GM10248 (cell line): ENCODE measurements around the gene GPR142.

Experiments
- CTCF ChIA-PET: fragments of 300-600 bp; sonication (Branson Sonifier 250); formaldehyde crosslinking; extraction: SDS; loops from one replicate; lab custom pipeline; 2021; ENCODE audit warnings: antibody characterized with exemption; lab: Yijun Ruan, JAX
- POLR2A ChIA-PET: fragments of 350-650 bp; sonication (Branson Sonifier 250); formaldehyde crosslinking; extraction: SDS; loops from one replicate; lab custom pipeline; 2020; ENCODE audit warnings: antibody characterized with exemption; lab: Yijun Ruan, JAX
- DNase-seq: peaks from one replicate; pipeline ENCODE4 v3.0.0; 2012; ENCODE audit errors: extremely low spot score
- TF ChIP-seq, protein P1 (sequence below): IDR thresholded peaks from 2 replicates; pipeline ENCODE4 v1.5.1; 2012; ENCODE audit warnings: mild to moderate bottlenecking, low read depth; ENCODE audit errors: extremely low read depth, missing control alignments, control extremely low read depth

GPR142 gene

DNA sequence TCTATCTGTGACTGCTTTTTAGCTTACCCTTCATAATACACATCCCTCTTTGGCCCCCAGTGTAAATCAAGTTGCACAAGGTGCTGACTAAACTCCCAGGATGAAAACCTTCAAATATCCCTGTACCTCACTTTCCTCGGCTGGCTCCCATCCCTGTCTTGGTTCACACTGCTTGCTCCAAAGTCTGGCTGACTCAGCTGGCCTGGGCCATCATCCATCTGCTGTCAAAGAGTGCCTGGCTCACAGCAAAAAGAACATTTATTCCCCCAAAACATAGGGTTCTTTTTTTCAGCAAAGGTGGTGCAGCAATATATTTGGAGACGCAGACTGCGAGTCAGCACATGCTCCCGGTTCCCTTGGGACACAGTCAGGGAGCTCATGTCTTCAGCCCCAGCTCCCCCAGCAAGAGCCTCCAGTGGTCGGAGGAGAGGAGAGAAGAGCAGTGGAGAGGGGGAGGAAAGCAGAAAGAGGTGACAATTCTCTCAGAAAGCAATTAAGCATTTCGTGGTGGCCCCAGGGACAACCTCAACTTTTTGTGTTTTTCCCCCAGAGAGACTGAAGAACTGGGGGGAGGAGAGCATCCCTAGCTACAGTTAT lies 26.1 kb downstream of the GPR142 start:
- POLR2A ChIA-PET = no interaction called here
- CTCF ChIA-PET = interaction anchor here (0.8 to 5.5 kb wide), 11 partner anchors 8 to 65 kb away, joined by 3 to 43 read pairs (median 5); partner anchors contain the start of gene GPR142
- TF ChIP-seq, protein P1, sequence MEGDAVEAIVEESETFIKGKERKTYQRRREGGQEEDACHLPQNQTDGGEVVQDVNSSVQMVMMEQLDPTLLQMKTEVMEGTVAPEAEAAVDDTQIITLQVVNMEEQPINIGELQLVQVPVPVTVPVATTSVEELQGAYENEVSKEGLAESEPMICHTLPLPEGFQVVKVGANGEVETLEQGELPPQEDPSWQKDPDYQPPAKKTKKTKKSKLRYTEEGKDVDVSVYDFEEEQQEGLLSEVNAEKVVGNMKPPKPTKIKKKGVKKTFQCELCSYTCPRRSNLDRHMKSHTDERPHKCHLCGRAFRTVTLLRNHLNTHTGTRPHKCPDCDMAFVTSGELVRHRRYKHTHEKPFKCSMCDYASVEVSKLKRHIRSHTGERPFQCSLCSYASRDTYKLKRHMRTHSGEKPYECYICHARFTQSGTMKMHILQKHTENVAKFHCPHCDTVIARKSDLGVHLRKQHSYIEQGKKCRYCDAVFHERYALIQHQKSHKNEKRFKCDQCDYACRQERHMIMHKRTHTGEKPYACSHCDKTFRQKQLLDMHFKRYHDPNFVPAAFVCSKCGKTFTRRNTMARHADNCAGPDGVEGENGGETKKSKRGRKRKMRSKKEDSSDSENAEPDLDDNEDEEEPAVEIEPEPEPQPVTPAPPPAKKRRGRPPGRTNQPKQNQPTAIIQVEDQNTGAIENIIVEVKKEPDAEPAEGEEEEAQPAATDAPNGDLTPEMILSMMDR = no peak
- DNase-seq = no peak

DNA sequence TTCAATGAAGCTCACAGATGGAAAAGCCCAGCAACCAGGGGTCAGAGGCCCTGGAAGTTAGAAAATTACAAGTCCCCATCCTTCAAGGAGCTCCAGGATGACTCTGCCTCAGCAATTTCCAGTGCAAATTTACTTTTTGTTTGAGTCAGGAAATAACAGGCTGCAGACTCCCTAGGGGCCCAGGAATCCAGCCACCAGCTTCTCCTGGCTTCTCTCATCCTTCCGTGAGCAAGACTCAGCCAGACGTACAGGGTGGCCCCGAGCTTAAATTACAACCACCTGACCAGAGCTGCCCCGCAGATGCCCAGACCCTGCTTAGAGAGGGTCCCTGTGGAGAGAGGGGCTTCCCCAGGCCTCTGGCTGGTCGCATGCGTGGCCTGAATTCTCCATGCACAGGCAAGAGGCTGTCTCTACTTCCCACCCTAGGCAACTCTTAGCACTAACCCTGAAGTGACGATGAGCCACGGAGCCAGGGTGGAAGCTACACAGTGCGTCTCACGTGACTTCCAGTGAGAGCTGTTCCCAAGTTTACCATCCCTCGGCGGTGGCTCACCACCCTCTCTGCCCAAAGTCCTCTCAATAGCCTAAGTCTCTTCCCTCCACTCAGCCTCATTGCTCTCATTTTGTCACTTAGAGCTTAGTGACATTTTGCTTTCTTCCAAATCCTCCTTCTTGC lies 27.1 kb downstream of the GPR142 start:
- no peak for DNase-seq
- TF ChIP-seq, protein P1 = no peak
- ChIA-PET POLR2A (no interaction called here), CTCF (interaction anchor here (1.0 to 5.5 kb wide), 11 partner anchors 9 to 138 kb away, joined by 3 to 43 read pairs (median 4); partner anchors contain the start of genes BTBD17 and GPR142)

DNA sequence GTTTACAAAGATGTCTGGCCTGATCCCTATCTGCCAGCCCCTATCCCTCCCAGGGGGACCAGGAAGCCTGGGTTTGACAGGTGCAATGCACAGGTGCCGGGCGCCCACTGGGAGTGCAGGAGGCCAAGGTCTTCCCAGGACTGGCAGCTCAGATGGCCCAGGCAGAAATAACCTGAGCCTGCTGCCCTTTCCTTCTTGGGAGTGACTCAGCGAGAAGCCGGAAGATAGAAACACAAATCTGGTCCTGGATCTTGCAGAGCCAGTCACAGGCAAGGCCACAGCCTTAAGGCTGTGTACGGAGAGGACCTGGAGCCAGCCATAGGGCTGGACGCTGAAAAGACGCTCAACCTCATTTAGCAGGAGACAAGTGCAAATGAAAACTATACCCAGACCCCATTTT lies 27.7 kb downstream of the GPR142 start:
- DNase-seq = no peak
- POLR2A ChIA-PET = no interaction called here
- CTCF ChIA-PET = interaction anchor here (1.0 to 5.5 kb wide), 8 partner anchors 10 to 138 kb away, joined by 3 to 43 read pairs (median 4); partner anchors contain the start of genes BTBD17 and GPR142
- TF ChIP-seq, protein P1 = no peak

DNA sequence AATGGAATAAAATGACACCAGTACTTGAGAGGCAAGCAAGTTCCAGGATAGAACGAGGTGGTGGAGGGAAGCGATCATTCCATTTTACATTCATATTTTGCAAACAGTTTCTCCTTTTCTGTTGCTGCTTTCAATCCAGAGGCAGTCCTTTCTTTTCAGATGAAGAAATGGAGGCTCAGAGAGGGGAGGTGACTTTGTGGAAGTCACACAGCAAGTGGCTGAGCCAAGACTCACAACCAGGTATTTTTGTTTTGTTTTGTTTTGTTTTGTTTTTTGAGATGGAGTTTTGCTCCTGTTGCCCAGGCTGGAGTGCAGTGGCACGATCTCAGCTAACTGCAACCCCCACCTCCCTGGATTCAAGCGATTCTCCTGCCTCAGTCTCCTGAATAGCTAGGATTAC lies 29.3 kb downstream of the GPR142 start:
- TF ChIP-seq, protein P1 = no peak
- DNase-seq = no peak
- CTCF ChIA-PET = no interaction called here
- POLR2A ChIA-PET = no interaction called here

DNA sequence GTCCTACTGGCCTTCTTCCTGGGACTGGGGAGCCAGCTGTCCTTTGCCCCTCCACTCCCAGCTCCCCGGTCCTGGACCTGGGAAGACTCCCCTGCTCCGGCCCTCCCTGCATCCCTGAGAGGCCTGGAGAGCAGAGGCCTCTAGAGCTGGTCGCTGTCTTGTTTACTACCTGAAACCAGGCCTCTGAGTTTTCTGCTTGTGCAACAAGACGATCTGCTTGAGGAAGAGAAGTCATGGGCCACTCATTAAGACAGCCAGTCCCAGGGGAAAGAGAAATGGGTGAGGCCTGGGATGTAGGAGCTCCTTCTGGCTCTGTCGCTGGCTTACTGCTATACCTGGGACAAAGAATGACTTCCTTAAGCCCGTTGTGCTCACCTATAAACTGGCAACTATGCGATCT lies 34.7 kb downstream of the GPR142 start:
- POLR2A ChIA-PET = interaction anchor here (0.7 kb wide), 1 partner anchor 564 kb away, joined by 4 read pairs; no protein-coding TSS in a partner anchor
- TF ChIP-seq, protein P1 = no peak
- CTCF ChIA-PET = interaction anchor here (1.1 to 2.6 kb wide), 4 partner anchors 9 to 55 kb away, joined by 3 to 7 read pairs (median 4); no protein-coding TSS in a partner anchor

DNA sequence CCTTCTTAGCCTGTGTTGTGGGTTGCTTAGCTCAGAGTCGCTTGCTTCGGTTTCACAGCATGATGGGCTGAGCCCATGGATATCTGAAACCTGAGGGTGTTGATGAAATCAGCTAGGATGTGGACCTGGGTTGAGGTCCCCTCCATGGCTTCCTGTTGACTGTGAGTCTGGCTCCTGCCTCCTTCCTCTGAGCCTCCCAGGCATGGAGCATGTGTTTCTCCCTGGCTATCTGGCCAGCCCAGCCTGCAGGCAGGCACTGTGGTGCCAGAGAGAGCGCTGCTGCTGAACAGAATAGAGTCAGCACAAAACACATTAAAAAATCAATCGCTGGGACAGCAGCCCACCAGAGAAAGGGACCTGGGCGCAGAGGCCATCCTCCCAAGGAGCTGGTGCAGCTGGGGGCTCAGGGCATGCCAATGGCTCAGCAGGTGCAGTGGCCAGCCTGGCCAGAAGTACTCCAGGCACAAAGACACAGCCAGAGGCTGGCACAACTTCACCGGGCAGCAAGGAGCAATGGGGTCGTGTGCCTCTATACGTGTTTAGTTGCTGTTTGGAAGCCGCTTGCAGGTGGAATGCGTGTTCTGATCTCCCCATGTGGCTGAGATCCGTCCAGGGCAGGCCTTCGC lies 36.3 kb downstream of the GPR142 start:
- no peak for DNase-seq
- ChIA-PET CTCF (interaction anchor here (1.3 to 2.6 kb wide), 3 partner anchors 11 to 54 kb away, joined by 4 to 7 read pairs (median 5); no protein-coding TSS in a partner anchor), POLR2A (no interaction called here)
- TF ChIP-seq, protein P1 = no peak

More for the DNA sequence above, 34.7 kb downstream of the GPR142 start:
- DNase-seq = no peak
